Endodermal cell (in vitro differentiated cells): Measurements from ENCODE around the gene ITPRID2. TPM values are rescaled to one million over a fixed set of nuclear protein-coding genes. Genes with fewer than 3 reads are reported as not detected.
A peak's percentile ranks its signal among the peaks of the same experiment; 100 is the strongest.

Experiments
- DNase-seq: peaks from one replicate; pipeline ENCODE4 v3.0.0-alpha.2; 2017
- H3K27ac ChIP-seq: 2 replicates; pipeline ENCODE4 v1.5.1; 2013; ENCODE audit warnings: mild to moderate bottlenecking, low read depth, low read length, moderate library complexity
- H3K27me3 ChIP-seq: 2 replicates; pipeline ENCODE4 v1.6.1; 2013; ENCODE audit warnings: mild to moderate bottlenecking, low read length, moderate library complexity; ENCODE audit not compliant: insufficient read depth, control insufficient read depth, poor library complexity, severe bottlenecking
- H3K36me3 ChIP-seq: 2 replicates; pipeline ENCODE4 v1.7.0; 2013; ENCODE audit warnings: mild to moderate bottlenecking, low read length, moderate library complexity; ENCODE audit not compliant: control insufficient read depth, insufficient read depth
- H3K4me1 ChIP-seq: one replicate; pipeline ENCODE4 v1.7.0; 2013; ENCODE audit warnings: low read length; ENCODE audit not compliant: control insufficient read depth, insufficient read depth
- H3K4me3 ChIP-seq: 2 replicates; pipeline ENCODE4 v1.5.1; 2013; ENCODE audit warnings: mild to moderate bottlenecking, low read length, moderate library complexity
- H3K9ac ChIP-seq: 2 replicates; pipeline ENCODE4 v1.6.1; 2013; ENCODE audit warnings: mild to moderate bottlenecking, low read length, moderate library complexity; ENCODE audit not compliant: poor library complexity, severe bottlenecking; ENCODE audit errors: extremely low read depth
- H3K9me3 ChIP-seq: 2 replicates; pipeline ENCODE4 v1.6.1; 2013; ENCODE audit warnings: mild to moderate bottlenecking, low read length, moderate library complexity; ENCODE audit not compliant: control insufficient read depth
- H3K27ac Mint-ChIP-seq: 2 replicates; pipeline ENCODE4 v1.8.0; 2020; ENCODE audit warnings: mixed read lengths
- H3K27me3 Mint-ChIP-seq: 2 replicates; pipeline ENCODE4 v1.8.0; 2021; ENCODE audit warnings: mild to moderate bottlenecking, mixed read lengths; ENCODE audit not compliant: insufficient read depth
- H3K36me3 Mint-ChIP-seq: 2 replicates; pipeline ENCODE4 v1.8.0; 2020; ENCODE audit warnings: low read depth, mixed read lengths
- H3K4me1 Mint-ChIP-seq: 2 replicates; pipeline ENCODE4 v1.8.0; 2020; ENCODE audit warnings: mixed read lengths
- H3K4me3 Mint-ChIP-seq: 2 replicates; pipeline ENCODE4 v1.8.0; 2020; ENCODE audit warnings: mild to moderate bottlenecking, moderate library complexity, mixed read lengths
- H3K9me3 Mint-ChIP-seq: 2 replicates; pipeline ENCODE4 v1.8.0; 2020; ENCODE audit warnings: mild to moderate bottlenecking, mixed read lengths
- CTCF ChIP-seq: fragments of 200-600 bp; sonication (generic); conservative IDR thresholded peaks from 2 replicates; pipeline ENCODE4 v1.5.0; 2021; ENCODE audit warnings: antibody characterized with exemption, mild to moderate bottlenecking
- WGBS, 2 experiments: methylation state at CpG; one replicate each; pipeline versions ENCODE4 v1.1.5 to v1.1.7; 2013; ENCODE audit warnings: missing lambda C conversion rate in 2 of 2, mixed read lengths in 1 of 2; ENCODE audit not compliant: insufficient coverage in 1 of 2, insufficient read length in 1 of 2; 5-methylcytosine and 5-hydroxymethylcytosine counted together
- total RNA-seq, 2 donors: library from RNA; stranded (reverse); fragmentation: NEBNext Ultra II Directional in 1 of 2; extraction: Animal tissue kit (Norgen Biotek cat#: 25700) in 1 of 2; gene quantifications; 2 replicates in 1 of 2; 3 replicates in 1 of 2; pipeline ENCODE4 v1.2.1, GENCODE V29; 2021

The ITPRID2 gene
- total RNA-seq, 2 donors from 2014 or later, result 28.9 to 30.4 TPM

- Histone ChIP-seq H3K4me3 (no peak overlapping the region), H3K27ac (peak overlapping the region; percentile 19), H3K9ac (no peak overlapping the region), H3K4me1 (no peaks in the 10 kb centered on the region), H3K9me3 (no peaks in the 10 kb centered on the region), H3K27me3 (no peaks in the 10 kb centered on the region), H3K36me3 (no peaks in the 10 kb centered on the region)
- TF ChIP-seq CTCF, result no peak
- peaks cover 6% of the 10 kb centered on the region for H3K4me1 Mint-ChIP-seq
- no peak overlapping the region for H3K4me3 Mint-ChIP-seq
- no peak for DNase-seq
- 89 to 100% methylated on average over 1 to 3 of the region's 3 CpGs for WGBS, 2 experiments
- H3K27me3 Mint-ChIP-seq, result no peaks in the 10 kb centered on the region
- no peak overlapping the region for H3K27ac Mint-ChIP-seq
- H3K36me3 Mint-ChIP-seq, result no peaks in the 10 kb centered on the region
- no peaks in the 10 kb centered on the region for H3K9me3 Mint-ChIP-seq
Observed at GRCh38 chr2:181848261-181848886, 43.2 kb upstream of the ITPRID2 start.

GRCh38 chr2:181849601-181850000 lies 41.9 kb upstream of the ITPRID2 start:
- H3K9me3 ChIP-seq, result no peaks in the 10 kb centered on the region
- H3K4me1 ChIP-seq, result no peaks in the 10 kb centered on the region
- Mint-ChIP-seq H3K36me3 (no peaks in the 10 kb centered on the region), H3K4me1 (peaks cover 6% of the 10 kb centered on the region), H3K9me3 (no peaks in the 10 kb centered on the region), H3K27me3 (no peaks in the 10 kb centered on the region), H3K27ac (no peak overlapping the region), H3K4me3 (no peak overlapping the region)
- no peak overlapping the region for H3K4me3 ChIP-seq
- no peak overlapping the region for H3K9ac ChIP-seq
- H3K27ac ChIP-seq, result peak overlapping the region; percentile 12
- no peaks in the 10 kb centered on the region for H3K36me3 ChIP-seq
- 94% methylated on average over 1 of the region's 1 CpG; no CpG with 5 or more reads in 1 of the 2 experiments for WGBS, 2 experiments
- no peak for TF ChIP-seq CTCF
- H3K27me3 ChIP-seq, result no peaks in the 10 kb centered on the region
- no peak for DNase-seq

DNA sequence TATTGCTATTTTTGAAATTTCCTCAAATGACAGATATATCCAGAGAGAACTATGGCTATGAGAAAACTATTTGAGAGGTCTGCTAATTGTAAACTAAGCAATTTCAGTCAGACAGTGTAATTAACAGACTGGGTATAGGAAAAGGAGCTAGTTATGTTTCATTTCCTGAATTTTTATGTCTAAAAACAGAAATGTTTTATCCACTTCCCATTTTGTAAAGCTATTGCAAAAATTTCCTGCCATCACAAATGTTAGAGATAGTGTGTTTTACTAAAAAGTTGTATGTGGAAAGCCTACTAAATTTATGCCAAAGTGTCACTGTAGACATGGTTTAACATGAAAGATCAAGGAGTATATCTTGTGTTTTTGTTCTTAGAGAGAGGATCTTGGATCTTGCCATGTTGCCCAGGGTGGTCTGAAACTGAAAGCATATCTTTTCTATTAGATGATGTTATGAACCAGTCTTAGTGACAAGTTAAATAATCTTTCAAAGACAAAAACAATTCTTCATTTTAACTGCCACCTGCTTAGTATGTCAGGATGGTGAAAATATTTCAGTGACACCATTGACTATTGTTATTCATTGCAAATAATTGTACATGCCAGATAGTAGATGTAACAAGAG lies 40.5 kb upstream of the ITPRID2 start:
- Histone ChIP-seq H3K4me1 (no peaks in the 10 kb centered on the region), H3K4me3 (no peak overlapping the region), H3K36me3 (no peaks in the 10 kb centered on the region), H3K27me3 (no peaks in the 10 kb centered on the region), H3K9ac (no peak overlapping the region), H3K27ac (no peak overlapping the region), H3K9me3 (no peaks in the 10 kb centered on the region)
- DNase-seq, result no peak
- no peaks in the 10 kb centered on the region for H3K36me3 Mint-ChIP-seq
- peaks cover 6% of the 10 kb centered on the region for H3K4me1 Mint-ChIP-seq
- no peak overlapping the region for H3K4me3 Mint-ChIP-seq
- TF ChIP-seq CTCF, result no peak
- H3K9me3 Mint-ChIP-seq, result no peaks in the 10 kb centered on the region
- no peaks in the 10 kb centered on the region for H3K27me3 Mint-ChIP-seq
- no peak overlapping the region for H3K27ac Mint-ChIP-seq
